Smooth muscle cell (in vitro differentiated cells): Measurements from ENCODE around the gene EIF3L. TPM values are rescaled to one million over a fixed set of nuclear protein-coding genes. Genes with fewer than 3 reads are reported as not detected.

Source experiments
- DNase-seq: peaks from one replicate; lab custom pipeline; 2025; ENCODE audit not compliant: unreplicated experiment; lab: John Stamatoyannopoulos, UW
- H2AFZ ChIP-seq: fragments of 200-600 bp; sonication (generic); 2 replicates; pipeline ENCODE4 v1.6.0; 2016; ENCODE audit warnings: antibody characterized with exemption, low read depth, mild to moderate bottlenecking
- H3F3A ChIP-seq: fragments of 200-600 bp; sonication (generic); 2 replicates; pipeline ENCODE4 v1.6.0; 2017; ENCODE audit warnings: antibody characterized with exemption, low read depth
- H3K27ac ChIP-seq: fragments of 200-600 bp; sonication (generic); 2 replicates; pipeline ENCODE4 v1.5.1; 2016; ENCODE audit warnings: low read depth, mild to moderate bottlenecking
- H3K27me3 ChIP-seq: fragments of 200-600 bp; sonication (generic); 2 replicates; pipeline ENCODE4 v1.6.1; 2016; ENCODE audit warnings: low read depth, mild to moderate bottlenecking
- H3K36me3 ChIP-seq: fragments of 200-600 bp; sonication (generic); 2 replicates; pipeline ENCODE4 v1.5.1; 2016; ENCODE audit warnings: low read depth
- H3K4me1 ChIP-seq: fragments of 200-600 bp; sonication (generic); 2 replicates; pipeline ENCODE4 v1.5.1; 2016; ENCODE audit warnings: low read depth
- H3K4me2 ChIP-seq: fragments of 200-600 bp; sonication (generic); 2 replicates; pipeline ENCODE4 v1.6.0; 2016; ENCODE audit warnings: mild to moderate bottlenecking
- H3K4me3 ChIP-seq: fragments of 200-600 bp; sonication (generic); 2 replicates; pipeline ENCODE4 v1.5.1; 2016; ENCODE audit warnings: mild to moderate bottlenecking
- H3K79me2 ChIP-seq: fragments of 200-600 bp; sonication (generic); 2 replicates; pipeline ENCODE4 v1.6.0; 2016; ENCODE audit warnings: low read depth, mild to moderate bottlenecking
- H3K9ac ChIP-seq: fragments of 200-600 bp; sonication (generic); 2 replicates; pipeline ENCODE4 v1.6.0; 2016; ENCODE audit warnings: low read depth
- H3K9me3 ChIP-seq: fragments of 200-600 bp; sonication (generic); replicated peaks from 2 replicates; pipeline ENCODE4 v1.5.1; 2016; ENCODE audit warnings: low read depth
- H4K20me1 ChIP-seq: fragments of 200-600 bp; sonication (generic); 2 replicates; pipeline ENCODE4 v1.6.0; 2016; ENCODE audit warnings: low read depth
- WGBS: methylation state at CpG from one replicate; pipeline ENCODE4 v1.1.7; 2016; ENCODE audit warnings: low lambda C conversion rate; 5-methylcytosine and 5-hydroxymethylcytosine counted together
- polyA plus RNA-seq: library from polyadenylated mRNA; unstranded; fragments of >200 nt; fragmentation: Nextera tagmentation; extraction: Ambion mirVana; gene quantifications from 2 replicates; pipeline ENCODE4 v1.2.1, GENCODE V29; 2016
- total RNA-seq: library from RNA; depleted of rRNA; stranded (reverse); fragments of >200 nt; gene quantifications from 2 replicates; pipeline ENCODE4 v1.2.3, GENCODE V29; 2014
- TF ChIP-seq, protein P1 (sequence below): fragments of 200-600 bp; sonication (generic); IDR thresholded peaks from 2 replicates; pipeline ENCODE4 v1.5.1; 2017; ENCODE audit warnings: borderline replicate concordance, mild to moderate bottlenecking, antibody characterized with exemption; ENCODE audit not compliant: insufficient read depth, poor library complexity, severe bottlenecking

The EIF3L gene
- total and polyA plus RNA-seq, 2 experiments from 2014 or later: 182 to 274 TPM

DNA sequence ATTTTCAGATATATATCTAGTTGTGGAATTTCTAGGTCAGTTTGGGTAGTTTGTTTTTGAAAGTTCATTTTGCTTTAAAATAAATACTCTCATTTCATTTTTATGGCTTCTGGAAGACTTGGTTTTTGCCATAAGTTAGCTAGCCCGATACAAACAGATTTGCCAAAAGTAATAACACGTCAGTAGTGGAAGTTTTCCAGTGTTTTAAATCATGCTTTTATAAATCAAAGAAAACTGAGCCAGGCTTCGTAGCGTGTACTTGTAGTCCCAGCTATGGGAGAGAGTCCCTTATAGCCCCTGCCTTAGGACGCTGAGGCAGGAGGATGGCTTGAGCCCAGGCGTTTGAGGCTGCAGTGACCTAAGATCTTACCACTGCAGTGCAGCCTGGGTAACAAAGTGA is 35.2 kb downstream of the EIF3L start:
- H3K4me1 ChIP-seq: no peaks in the 10 kb centered on the region
- H2AFZ ChIP-seq: no peak overlapping the region
- H3K27ac ChIP-seq: no peak overlapping the region
- H3K9ac ChIP-seq: no peak overlapping the region
- H4K20me1 ChIP-seq: peaks cover 61% of the 10 kb centered on the region
- H3K4me3 ChIP-seq: no peak overlapping the region
- peaks cover 41% of the 10 kb centered on the region for H3K79me2 ChIP-seq
- no peak for DNase-seq
- TF ChIP-seq, protein P1, sequence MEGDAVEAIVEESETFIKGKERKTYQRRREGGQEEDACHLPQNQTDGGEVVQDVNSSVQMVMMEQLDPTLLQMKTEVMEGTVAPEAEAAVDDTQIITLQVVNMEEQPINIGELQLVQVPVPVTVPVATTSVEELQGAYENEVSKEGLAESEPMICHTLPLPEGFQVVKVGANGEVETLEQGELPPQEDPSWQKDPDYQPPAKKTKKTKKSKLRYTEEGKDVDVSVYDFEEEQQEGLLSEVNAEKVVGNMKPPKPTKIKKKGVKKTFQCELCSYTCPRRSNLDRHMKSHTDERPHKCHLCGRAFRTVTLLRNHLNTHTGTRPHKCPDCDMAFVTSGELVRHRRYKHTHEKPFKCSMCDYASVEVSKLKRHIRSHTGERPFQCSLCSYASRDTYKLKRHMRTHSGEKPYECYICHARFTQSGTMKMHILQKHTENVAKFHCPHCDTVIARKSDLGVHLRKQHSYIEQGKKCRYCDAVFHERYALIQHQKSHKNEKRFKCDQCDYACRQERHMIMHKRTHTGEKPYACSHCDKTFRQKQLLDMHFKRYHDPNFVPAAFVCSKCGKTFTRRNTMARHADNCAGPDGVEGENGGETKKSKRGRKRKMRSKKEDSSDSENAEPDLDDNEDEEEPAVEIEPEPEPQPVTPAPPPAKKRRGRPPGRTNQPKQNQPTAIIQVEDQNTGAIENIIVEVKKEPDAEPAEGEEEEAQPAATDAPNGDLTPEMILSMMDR: no peak
- H3K27me3 ChIP-seq: no peaks in the 10 kb centered on the region
- no peaks in the 10 kb centered on the region for H3F3A ChIP-seq
- 94% methylated on average over 6 of the region's 6 CpGs for WGBS
- no peaks in the 10 kb centered on the region for H3K9me3 ChIP-seq
- H3K4me2 ChIP-seq: no peak overlapping the region
- H3K36me3 ChIP-seq: peaks cover 20% of the 10 kb centered on the region

DNA sequence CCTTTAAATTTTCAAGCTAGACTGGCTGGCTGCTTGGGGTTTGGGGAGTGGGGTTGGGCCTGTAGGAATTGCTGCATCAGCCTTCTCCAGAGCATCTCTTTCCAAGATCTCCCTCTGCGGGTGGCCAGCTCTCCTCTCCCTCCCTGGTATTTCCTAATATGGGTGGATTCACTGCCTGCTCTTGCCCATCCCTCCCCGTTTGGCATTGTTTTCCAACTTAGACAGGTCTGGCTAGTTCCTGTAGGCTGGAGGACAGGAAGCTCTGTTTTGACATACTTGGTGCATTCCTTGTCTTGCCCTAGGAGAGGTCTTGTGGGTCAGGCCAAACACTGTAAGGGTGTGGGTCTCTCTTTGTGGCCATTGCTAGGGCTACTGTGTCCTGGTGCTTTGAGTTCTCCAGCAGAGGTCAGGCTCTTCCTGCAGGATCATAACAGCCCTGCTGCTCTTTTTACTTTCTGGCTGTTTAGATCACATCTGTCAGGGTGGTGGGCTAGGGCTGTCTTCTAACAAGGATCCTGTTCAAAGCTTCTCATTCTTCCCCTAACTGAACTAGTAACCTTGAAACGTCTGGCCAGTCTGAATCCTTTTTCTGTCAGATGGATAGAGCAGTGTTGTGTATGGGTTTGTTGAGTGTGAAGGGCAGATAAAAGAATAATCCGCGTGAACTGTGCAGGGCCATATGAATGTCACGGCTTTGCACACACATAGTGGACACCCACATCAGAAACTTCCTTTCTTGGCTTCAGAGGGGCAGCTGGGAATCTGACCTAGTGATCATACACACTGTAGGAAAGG is 38.6 kb downstream of the EIF3L start:
- DNase-seq: no peak
- no peaks in the 10 kb centered on the region for H3F3A ChIP-seq

DNA sequence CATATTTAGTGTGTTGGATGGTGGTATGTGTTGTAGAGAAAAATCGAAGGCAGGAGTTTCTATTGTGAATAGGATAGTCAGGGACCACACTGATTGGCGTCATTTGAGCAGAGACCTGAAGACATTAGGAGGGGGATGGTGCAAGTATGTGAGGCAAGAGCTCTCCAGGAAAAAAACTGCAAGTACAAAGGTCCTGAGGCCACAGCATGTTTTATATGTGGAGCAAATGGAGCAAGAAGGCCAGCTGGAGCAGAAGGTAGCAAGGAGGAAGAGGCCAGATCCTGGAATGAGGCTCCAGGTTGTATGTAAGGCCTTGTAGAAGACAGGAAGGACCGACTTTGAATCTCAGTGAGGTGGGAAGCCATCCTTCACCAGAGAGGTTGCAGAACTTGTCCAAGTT is 42.7 kb downstream of the EIF3L start:
- peaks cover 8% of the 10 kb centered on the region for H4K20me1 ChIP-seq
- TF ChIP-seq, protein P1: no peak
- no peak overlapping the region for H3K9ac ChIP-seq
- H3K36me3 ChIP-seq: peaks cover 13% of the 10 kb centered on the region
- H3F3A ChIP-seq: peaks cover 12% of the 10 kb centered on the region
- 97% methylated on average over 3 of the region's 3 CpGs for WGBS
- H3K4me3 ChIP-seq: no peak overlapping the region
- H3K9me3 ChIP-seq: no peaks in the 10 kb centered on the region
- no peaks in the 10 kb centered on the region for H3K79me2 ChIP-seq
- DNase-seq: no peak
- H2AFZ ChIP-seq: no peak overlapping the region
- H3K27ac ChIP-seq: no peak overlapping the region
- peaks cover 25% of the 10 kb centered on the region for H3K4me1 ChIP-seq
- no peaks in the 10 kb centered on the region for H3K27me3 ChIP-seq
- H3K4me2 ChIP-seq: no peak overlapping the region

More for the DNA sequence above, 38.6 kb downstream of the EIF3L start:
- Histone ChIP-seq H4K20me1 (peaks cover 37% of the 10 kb centered on the region), H3K4me3 (no peak overlapping the region), H3K27ac (peak overlapping the region; percentile 12), H2AFZ (no peak overlapping the region), H3K27me3 (no peaks in the 10 kb centered on the region), H3K4me2 (no peak overlapping the region), H3K4me1 (no peaks in the 10 kb centered on the region), H3K79me2 (peaks cover 24% of the 10 kb centered on the region), H3K36me3 (peaks cover 13% of the 10 kb centered on the region), H3K9me3 (no peaks in the 10 kb centered on the region), H3K9ac (no peak overlapping the region)
- WGBS: 66% methylated on average over 6 of the region's 6 CpGs
- TF ChIP-seq, protein P1: peak; percentile 30
